ENCODE results near the gene PAXX. TPM values are rescaled to one million over a fixed set of nuclear protein-coding genes. Genes with fewer than 3 reads are reported as not detected.

Gene PAXX
- 10 to 100 TPM; 69.6 to 74.6 TPM for total RNA-seq

GRCh38 chr9:136991993-136992818, at the start of gene PAXX:
TSS of gene PAXX (plus strand) at chr9:136992422. CDS start at chr9:136992444, 22 bp downstream.

GRCh38 chr9:136944519-136945332, 47.5 kb upstream of the PAXX start, which contains the start of the genes C8G and FBXW5:
TSS of gene C8G (plus strand) at chr9:136945243. CDS start at chr9:136945321, 78 bp downstream.
TSS of gene FBXW5 (minus strand) at chr9:136944738. CDS start at chr9:136944083, 655 bp downstream.

GRCh38 chr9:136951541-136952320, 40.5 kb upstream of the PAXX start, which contains the start of gene LCN12:
TSS of gene LCN12 (plus strand) at chr9:136952273. CDS start at chr9:136952328, 55 bp downstream.

GRCh38 chr9:136977223-136977622, 15.0 kb upstream of the PAXX start, which contains the start of gene PTGDS:
TSS of gene PTGDS (plus strand) at chr9:136977504. CDS start at chr9:136977579, 75 bp downstream.

GRCh38 chr9:136982232-136983051, 9.8 kb upstream of the PAXX start, which contains the start of gene LCNL1:
TSS of gene LCNL1 (plus strand) at chr9:136982993. CDS start at chr9:136983587, 594 bp downstream.

GRCh38 chr9:136996361-136997292, 4.4 kb downstream of the PAXX start, which contains the start of gene CLIC3:
TSS of gene CLIC3 (minus strand) at chr9:136996568. CDS start at chr9:136996543, 25 bp downstream.

GRCh38 chr9:137027369-137028262, 35.4 kb downstream of the PAXX start, which contains the start of gene ABCA2:
TSS of gene ABCA2 (minus strand) at chr9:137028237. CDS start at chr9:137028140, 97 bp downstream.

GRCh38 chr9:137031904-137032640, 39.9 kb downstream of the PAXX start, which contains the start of gene FUT7:
TSS of gene FUT7 (minus strand) at chr9:137032088. CDS start at chr9:137031991, 97 bp downstream.

Other genes starting within 250 kb of the PAXX start
- gene LCN10, start 249.5 kb upstream of the PAXX start, total RNA-seq = under 1 TPM in 1 of 2 experiments, not detected in 1; 0.08 TPM
- not detected for gene LCN6, start 243.9 kb upstream of the PAXX start, total RNA-seq
- not detected for gene LCN8, start 234.2 kb upstream of the PAXX start, total RNA-seq
- gene LCN15, start 227.9 kb upstream of the PAXX start, total RNA-seq = not detected
- 10 to 100 TPM; 33.4 to 35.3 TPM for gene TMEM141, start 201.1 kb upstream of the PAXX start, total RNA-seq
- gene CCDC183, start 196.1 kb upstream of the PAXX start, total RNA-seq = under 1 TPM; 0.46 to 0.76 TPM
- gene RABL6, start 184.5 kb upstream of the PAXX start, total RNA-seq = 10 to 100 TPM; 89.0 to 92.1 TPM
- gene AJM1, start 149.9 kb upstream of the PAXX start, total RNA-seq = 1 to 10 TPM; 5.6 to 5.9 TPM
- 10 to 100 TPM; 86.7 to 87.5 TPM for gene PHPT1, start 143.0 kb upstream of the PAXX start, total RNA-seq
- 10 to 100 TPM; 13.4 to 14.6 TPM for gene MAMDC4, start 140.1 kb upstream of the PAXX start, total RNA-seq
- gene EDF1, start 126.1 kb upstream of the PAXX start, total RNA-seq = 100 to 1,000 TPM; 316 to 330 TPM
- 10 to 100 TPM; 35.4 to 41.7 TPM for gene TRAF2, start 105.9 kb upstream of the PAXX start, total RNA-seq
- gene FBXW5, start 47.7 kb upstream of the PAXX start, total RNA-seq = 100 to 1,000 TPM; 104 to 108 TPM
- gene C8G, start 47.2 kb upstream of the PAXX start, total RNA-seq = 1 to 10 TPM in 1 of 2 experiments, under 1 TPM in 1; 0.98 to 1.2 TPM
- 1 to 10 TPM; 2.4 to 2.8 TPM for gene LCN12, start 40.1 kb upstream of the PAXX start, total RNA-seq
- 10 to 100 TPM; 13.2 to 17.8 TPM for gene PTGDS, start 14.9 kb upstream of the PAXX start, total RNA-seq
- under 1 TPM; 0.58 to 0.60 TPM for gene LCNL1, start 9.4 kb upstream of the PAXX start, total RNA-seq
- gene CLIC3, start 4.1 kb downstream of the PAXX start, total RNA-seq = 1 to 10 TPM; 4.5 to 4.6 TPM
- gene ABCA2, start 35.8 kb downstream of the PAXX start, total RNA-seq = 10 to 100 TPM; 41.1 to 42.6 TPM
- gene FUT7, start 39.7 kb downstream of the PAXX start, total RNA-seq = 1 to 10 TPM; 1.7 to 2.4 TPM
- 10 to 100 TPM; 79.2 to 82.7 TPM for gene NPDC1, start 53.8 kb downstream of the PAXX start, total RNA-seq
- gene ENTPD2, start 61.6 kb downstream of the PAXX start, total RNA-seq = under 1 TPM; 0.25 to 0.36 TPM
- 10 to 100 TPM; 24.5 to 25.2 TPM for gene SAPCD2, start 78.1 kb downstream of the PAXX start, total RNA-seq
- gene UAP1L1, start 85.1 kb downstream of the PAXX start, total RNA-seq = 10 to 100 TPM; 38.3 to 40.2 TPM
- 10 to 100 TPM; 56.7 to 57.8 TPM for gene MAN1B1, start 94.6 kb downstream of the PAXX start, total RNA-seq
- gene DPP7, start 122.3 kb downstream of the PAXX start, total RNA-seq = 100 to 1,000 TPM; 276 to 289 TPM
- gene GRIN1, start 146.7 kb downstream of the PAXX start, total RNA-seq = not detected
- gene LRRC26, start 177.6 kb downstream of the PAXX start, total RNA-seq = not detected
- not detected for gene TMEM210, start 179.6 kb downstream of the PAXX start, total RNA-seq
- 10 to 100 TPM; 62.9 to 65.5 TPM for gene ANAPC2, start 196.1 kb downstream of the PAXX start, total RNA-seq
- 10 to 100 TPM; 67.9 to 68.4 TPM for gene SSNA1, start 196.3 kb downstream of the PAXX start, total RNA-seq
- 1 to 10 TPM; 9.2 to 9.7 TPM for gene TPRN, start 208.3 kb downstream of the PAXX start, total RNA-seq
- gene TMEM203, start 213.2 kb downstream of the PAXX start, total RNA-seq = 10 to 100 TPM; 27.6 to 29.7 TPM
- 10 to 100 TPM; 25.2 to 30.8 TPM for gene NDOR1, start 213.3 kb downstream of the PAXX start, total RNA-seq
- 1 to 10 TPM; 5.0 TPM for gene RNF208, start 229.8 kb downstream of the PAXX start, total RNA-seq
- gene CYSRT1, start 232.8 kb downstream of the PAXX start, total RNA-seq = under 1 TPM; 0.36 to 0.40 TPM
- gene RNF224, start 235.1 kb downstream of the PAXX start, total RNA-seq = not detected
- gene SLC34A3, start 238.5 kb downstream of the PAXX start, total RNA-seq = not detected
- 100 to 1,000 TPM; 242 to 246 TPM for gene TUBB4B, start 248.9 kb downstream of the PAXX start, total RNA-seq